HTR-8/SVneo (cell line): Measurements from ENCODE around the gene KIF7.

Source experiments
- DNase-seq: peaks from one replicate; pipeline ENCODE4 v3.0.0; 2011; ENCODE audit warnings: low spot score, mixed read lengths; ENCODE audit not compliant: insufficient read length
- FAIRE-seq: peaks from 2 replicates; lab custom pipeline; 2011; peaks lifted over from hg19 to GRCh38; lab: Jason Lieb, UNC

KIF7 gene

DNA sequence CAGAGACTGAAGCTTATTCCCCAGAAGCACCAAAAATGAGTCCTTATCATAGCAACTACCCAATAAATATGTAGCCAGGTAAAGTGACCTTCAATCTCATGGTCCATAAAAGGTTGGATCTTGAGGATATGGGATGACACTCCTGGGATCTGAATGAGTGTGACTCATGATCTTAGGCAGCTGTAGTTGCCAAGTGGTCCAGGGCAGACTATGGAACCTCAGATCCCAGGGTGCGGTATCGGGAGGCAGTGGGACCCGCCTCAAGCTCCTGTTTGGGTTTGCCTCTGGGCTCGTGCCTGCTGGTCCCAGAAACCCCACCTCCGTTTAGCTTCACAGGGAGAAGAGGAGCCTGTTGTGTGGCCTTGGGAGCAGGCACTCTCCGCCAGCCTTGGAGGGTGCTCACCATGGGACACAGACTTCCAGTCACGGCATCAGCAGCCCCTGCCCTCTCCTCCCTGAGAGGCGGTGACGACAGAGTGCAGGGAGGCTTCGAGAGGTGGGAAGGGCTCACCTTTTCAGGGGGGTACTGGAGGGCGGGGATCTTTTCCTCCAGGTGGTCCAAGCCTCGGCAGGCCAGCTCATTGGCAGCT is 15.8 kb upstream of the KIF7 start:
- no peak for DNase-seq
- FAIRE-seq, result no peak

- FAIRE-seq (no peak), DNase-seq (no peak)
These were observed 14.7 kb upstream of the KIF7 start for GRCh38 chr15:89669941-89670340.

GRCh38 chr15:89669309-89669865 is 14.1 kb upstream of the KIF7 start:
- FAIRE-seq, result no peak
- DNase-seq, result no peak

DNA sequence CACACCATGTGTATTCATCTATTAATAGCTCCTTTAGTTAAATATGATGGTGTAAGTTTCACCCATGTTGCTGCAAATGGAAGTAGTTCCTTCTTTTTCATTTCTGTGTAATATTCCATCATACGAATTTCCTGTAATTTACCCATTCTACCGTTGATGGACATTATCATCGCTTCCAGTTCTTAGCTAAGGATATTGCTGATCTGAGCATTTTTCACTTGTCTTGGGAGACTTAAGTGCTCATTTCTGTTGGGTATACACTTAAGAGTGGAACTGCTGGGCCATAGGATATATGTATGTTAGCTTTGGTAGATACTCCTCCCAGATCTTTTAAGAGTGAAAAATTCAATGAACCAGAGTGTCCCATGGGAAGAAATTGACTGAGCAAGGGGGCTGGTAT is 12.9 kb upstream of the KIF7 start:
- DNase-seq, result no peak
- no peak for FAIRE-seq

GRCh38 chr15:89667706-89667960 is 12.4 kb upstream of the KIF7 start:
- DNase-seq, result no peak

DNA sequence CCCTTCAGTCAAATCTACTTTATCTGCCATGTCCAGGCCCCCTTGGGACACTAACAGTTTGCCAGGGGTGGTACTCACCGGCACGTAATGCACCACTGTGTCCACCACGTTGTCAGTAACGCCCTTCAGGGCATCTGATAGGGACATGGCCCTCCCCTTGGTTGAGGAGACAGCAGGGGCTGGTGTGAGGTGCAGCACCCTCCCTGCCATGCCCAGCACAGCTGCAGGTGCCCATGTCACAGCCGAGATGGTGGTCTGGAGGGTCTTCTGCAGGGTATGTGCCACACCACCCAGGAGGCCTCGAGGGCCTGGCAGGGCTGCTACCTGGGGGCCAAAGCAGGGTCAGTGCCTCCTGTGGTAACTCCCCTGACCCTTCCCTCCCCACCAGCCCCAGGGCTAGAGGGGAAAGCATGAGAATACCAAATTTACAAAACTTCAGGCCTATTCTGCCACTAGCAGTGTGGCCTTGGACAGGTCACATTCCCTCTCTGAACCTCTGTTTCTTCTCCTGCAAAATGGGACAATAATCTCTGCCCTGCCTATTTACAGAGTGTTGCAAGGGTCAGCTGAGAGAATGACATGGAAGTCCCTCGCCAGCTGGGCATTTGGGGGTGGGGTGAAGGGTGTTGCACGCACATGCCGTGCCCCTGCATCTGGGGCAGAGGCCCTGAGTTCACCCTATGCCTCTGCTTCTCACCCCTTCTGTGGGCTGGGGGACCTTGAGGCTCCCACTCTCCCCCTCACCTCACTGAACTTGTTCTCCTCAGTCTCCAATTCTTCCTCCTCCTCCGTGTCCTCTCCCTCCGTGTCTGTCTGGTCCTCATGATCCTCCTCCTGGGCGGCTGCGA is 11.8 kb upstream of the KIF7 start:
- DNase-seq, result no peak
- no peak for FAIRE-seq

More at GRCh38 chr15:89667706-89667960, 12.4 kb upstream of the KIF7 start:
- no peak for FAIRE-seq

DNA sequence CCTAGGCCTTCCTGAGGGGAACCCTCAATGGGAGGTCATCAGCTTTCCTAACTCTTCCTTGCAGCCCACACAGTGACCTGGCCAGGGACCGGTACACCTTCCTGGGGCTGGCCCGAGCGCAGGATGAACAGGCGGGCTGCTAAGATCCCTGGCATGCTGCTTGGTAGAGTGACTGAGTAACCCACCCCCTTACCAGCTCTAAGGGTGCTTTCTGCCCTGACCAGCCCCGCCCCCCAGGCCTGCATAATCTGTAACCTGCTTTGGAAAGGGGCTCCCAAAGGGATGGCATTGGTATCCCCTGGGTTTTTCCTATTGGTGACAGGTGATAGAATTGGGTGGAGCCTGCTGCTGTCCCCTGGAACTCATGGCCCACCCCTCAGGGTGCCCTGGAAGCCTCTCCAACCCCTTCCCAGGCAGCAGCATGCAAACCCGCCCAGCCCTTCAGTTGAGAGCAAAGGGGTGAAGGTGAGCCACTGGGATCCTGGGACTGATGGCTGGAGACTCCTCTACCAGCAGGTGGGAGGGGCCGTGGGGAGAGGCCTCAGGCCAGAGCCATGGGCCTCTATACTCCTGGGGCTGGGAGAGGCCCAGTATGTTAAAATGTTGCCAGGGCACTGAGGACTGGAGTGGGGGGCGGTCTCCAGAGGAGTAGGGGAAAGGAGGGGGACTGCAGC is 11.1 kb upstream of the KIF7 start:
- DNase-seq (no peak), FAIRE-seq (no peak)

DNA sequence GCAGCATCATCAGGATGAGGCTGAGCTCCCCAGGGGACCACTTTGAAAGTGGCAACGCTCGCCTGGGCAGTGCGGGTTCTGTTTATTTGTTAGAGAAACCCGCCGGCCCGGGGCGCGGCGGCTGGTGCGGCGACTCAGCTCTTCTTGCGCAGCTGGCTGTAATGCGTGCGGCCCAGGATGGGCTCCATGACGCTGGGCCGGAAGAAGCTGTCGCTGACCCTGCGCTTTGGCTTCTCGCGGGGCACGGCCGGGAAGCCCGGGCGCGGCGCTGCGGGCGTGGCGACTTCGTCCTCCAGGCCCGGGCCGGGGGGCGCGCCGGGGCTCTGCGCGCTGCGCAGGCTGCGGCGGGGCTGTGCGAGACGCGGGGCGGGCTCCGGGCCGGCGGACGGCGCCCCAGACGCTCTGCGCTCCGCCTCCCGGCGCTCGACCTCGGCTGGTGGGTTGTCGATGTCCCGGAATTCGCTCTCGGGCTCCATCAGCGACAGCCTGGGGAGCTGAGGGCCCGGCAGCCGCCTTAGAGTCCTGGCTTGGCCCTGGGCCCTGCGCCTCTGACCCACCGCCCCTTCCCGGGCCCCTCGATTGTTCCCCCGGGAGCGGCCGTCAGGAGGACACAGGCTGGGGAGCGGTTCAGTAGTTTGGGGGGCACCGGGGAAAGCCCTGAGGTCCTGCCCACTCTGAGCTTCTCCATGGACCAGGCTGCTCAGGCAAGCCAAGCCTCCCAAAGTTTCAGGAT is 10.3 kb upstream of the KIF7 start:
- DNase-seq (no peak), FAIRE-seq (no peak)

GRCh38 chr15:89664441-89665350 is 9.4 kb upstream of the KIF7 start:
- FAIRE-seq, result no peak

GRCh38 chr15:89662893-89663626 is 7.8 kb upstream of the KIF7 start:
- FAIRE-seq (peak; percentile 84), DNase-seq (peak; percentile 92)

More at GRCh38 chr15:89664441-89665350, 9.4 kb upstream of the KIF7 start:
- DNase-seq, result no peak

- FAIRE-seq, result no peak
- DNase-seq, result no peak
These were observed 5.3 kb upstream of the KIF7 start for GRCh38 chr15:89660556-89660955.

GRCh38 chr15:89659295-89659694 is 4.0 kb upstream of the KIF7 start:
- FAIRE-seq (no peak), DNase-seq (no peak)

DNA sequence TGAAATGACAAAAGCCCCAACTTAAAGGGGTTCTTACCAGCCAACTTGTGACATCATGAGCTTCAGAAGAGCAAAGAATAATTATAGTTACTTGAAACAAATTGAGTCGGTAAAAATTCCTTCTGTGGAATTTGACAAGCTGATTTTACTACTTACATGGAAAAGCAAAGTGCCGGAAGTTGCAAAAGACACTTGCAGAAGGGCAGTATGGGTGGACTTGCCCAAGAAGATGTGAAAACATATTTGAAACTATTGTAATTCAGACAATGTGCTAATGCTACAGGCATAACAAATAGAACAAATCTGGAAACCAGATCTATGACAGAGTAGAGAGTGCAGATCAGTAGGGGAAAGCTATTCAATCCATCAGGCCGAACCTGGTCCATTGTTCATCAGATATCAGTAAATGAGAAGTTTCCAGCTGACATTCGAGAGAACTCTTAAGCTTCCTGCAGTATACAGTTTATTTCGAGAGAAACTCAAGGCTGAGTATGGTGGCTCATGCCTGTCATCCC is 2.5 kb upstream of the KIF7 start:
- FAIRE-seq (no peak), DNase-seq (no peak)

DNA sequence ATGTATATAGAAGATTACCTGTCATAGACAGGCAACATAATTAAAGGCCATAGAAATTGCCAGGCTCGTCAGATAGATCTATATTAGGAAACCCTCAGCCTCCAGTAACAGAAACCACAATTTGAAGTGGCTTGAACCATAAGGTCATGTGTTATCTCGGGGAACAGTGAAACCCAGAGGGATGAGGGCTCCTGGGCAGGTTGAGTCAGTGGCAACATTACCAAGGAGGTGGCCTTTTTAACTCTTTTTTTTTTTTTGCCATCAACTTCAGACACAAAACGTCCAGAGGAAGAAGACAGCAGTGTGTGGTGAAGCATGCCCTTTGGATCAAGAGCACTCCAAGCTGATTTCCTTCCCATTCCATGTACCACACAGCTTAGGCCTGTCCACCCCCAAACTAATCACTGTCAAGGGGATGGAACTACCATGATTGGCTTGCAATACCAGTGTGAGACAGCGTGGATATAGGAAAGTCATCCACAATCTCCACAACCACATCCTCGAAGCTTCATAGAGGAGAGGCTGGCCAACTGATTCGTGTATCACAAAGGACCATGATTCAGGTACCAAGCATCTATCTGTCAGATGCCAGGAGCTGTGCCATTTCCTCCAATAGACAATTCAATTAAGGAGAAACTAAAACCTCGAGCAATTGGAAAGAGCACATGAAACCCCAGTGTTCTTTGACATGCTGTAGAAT is 999 bp upstream of the KIF7 start:
- no peak for FAIRE-seq

GRCh38 chr15:89654301-89654761 is 936 bp downstream of the KIF7 start:
- FAIRE-seq, result no peak
- DNase-seq, result peak; percentile 40

More for the DNA sequence above, 999 bp upstream of the KIF7 start:
- DNase-seq, result no peak

DNA sequence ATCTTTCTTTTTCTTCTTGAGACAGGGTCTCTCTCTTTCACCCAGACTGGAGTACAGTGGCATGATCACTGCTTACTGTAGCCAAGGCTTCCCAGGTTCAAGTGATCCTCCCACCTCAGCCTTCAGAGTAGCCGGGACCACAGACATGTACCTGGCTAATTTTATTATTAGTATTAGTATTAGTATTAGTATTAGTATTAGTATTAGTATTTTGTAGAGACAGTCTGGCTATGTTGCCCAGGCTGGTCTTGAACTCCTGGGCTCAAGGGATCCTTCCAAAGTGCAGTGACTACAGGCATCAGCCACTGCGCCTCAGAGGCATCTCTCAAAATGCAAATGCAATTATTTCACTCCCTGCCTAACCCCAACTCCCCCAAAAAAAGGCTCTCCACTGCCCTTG is 1.7 kb downstream of the KIF7 start:
- no peak for DNase-seq
- FAIRE-seq, result no peak

- FAIRE-seq (no peak), DNase-seq (no peak)
These were observed 2.6 kb downstream of the KIF7 start for GRCh38 chr15:89652666-89653065.

DNA sequence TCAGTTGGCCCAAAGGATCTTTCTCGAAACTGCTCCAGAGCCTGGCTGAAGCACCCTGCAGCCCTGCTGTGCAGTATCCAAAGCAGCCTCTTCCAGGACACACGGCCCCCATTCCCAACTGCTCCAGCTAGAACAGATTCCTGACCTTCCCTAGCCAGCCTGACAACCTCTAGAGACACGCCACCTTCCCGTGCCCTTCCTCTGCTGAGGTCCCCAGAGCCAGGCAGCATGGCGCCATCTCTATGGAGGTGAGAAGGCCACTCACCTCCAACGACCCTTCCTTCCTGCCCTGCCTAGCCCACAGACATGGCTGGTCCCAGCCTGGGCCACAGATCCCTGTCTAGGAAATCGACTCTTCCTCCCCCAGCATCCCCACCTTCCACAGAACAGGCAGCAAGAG is 3.1 kb downstream of the KIF7 start:
- DNase-seq, result no peak

More for the DNA sequence above, 3.1 kb downstream of the KIF7 start:
- no peak for FAIRE-seq
